Measurements from ENCODE around the gene VPS33B. TPM values are rescaled to one million over a fixed set of nuclear protein-coding genes. Genes with fewer than 3 reads are reported as not detected.

VPS33B gene
- total and polyA plus RNA-seq, 3 donors from 2014 or later, result 12.6 to 20.6 (median 16.9) TPM

DNA sequence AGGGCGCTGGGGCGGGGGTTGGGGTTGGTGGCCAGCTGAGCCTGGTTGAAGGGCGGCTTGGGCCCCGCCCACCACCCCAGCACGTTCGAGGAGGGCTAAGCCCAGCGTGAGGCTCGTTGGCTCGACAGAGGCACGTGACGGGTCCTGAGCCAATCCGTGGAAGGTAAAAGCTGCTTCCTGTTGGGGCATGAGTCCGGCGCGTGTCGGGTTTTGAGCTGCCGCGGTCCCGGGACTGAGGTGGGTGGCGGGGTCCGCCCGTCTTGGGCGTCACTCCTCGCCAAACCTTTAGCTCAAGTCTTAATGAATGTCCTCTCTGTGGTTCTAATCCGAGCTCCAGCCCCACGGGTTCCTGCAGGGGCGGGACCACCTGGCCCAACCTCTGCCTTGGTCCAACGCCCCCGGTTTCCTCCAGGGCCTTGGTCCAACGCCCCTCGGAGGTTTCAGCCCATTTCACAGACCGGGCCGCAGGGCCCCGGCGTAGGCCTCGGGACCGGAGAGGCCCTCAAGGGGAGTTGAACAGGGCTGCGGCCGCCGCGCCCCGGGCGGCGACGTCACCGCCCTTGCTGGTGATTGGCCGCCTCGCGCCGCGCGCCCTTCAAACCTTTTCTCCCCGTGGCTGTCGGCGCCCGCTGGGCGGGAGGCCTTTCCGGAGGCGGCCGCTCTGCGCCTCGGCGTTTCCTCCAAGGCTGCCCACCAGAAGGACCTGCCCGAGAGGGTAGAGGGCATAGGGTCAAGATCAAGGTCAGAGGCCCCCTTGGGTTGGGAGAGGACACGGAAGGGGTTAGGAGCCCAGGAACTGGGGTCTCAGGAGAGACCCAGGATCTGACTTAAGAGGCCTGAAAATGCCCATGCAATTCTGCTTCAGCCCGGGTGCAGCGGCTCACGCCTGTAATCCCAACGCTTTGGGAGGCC, 67.4 kb downstream of the VPS33B start, which contains the start of gene RCCD1:
Gene RCCD1, plus strand, starts transcription at position 173 of the 912 bp plus-strand sequence. CDS start 1,851 bp downstream, outside the sequence.
- Histone ChIP-seq H3K27me3 (no peaks in the 10 kb centered on the region), H3K4me1 (peaks cover 19% of the 10 kb centered on the region), H3K27ac (peak within 1 kb of the TSS; percentile 57), H3K36me3 (ENCODE audit: low read depth, missing control alignments) (no peaks in the 10 kb centered on the region), H3K9me3 (no peaks in the 10 kb centered on the region), H3K4me3 (peak within 1 kb of the TSS; percentile 55 to 76)
- intact Hi-C loops (cut with DNase I; ENCODE audit: low total_unique reads), result no loop called here
- TF ChIP-seq POLR2A (IDR thresholded peaks at IDR 0.05), result no peak
- no peak for TF ChIP-seq CTCF (IDR thresholded peaks at IDR 0.05)
- peak; percentile 97 for DNase-seq
- WGBS, 2 donors, result 2 to 3% methylated on average over 40 to 62 of the region's 69 CpGs

- peak overlapping the region in 1 of 2 donors; percentile 57 for H3K27ac ChIP-seq
- no peaks in the 10 kb centered on the region for H3K9me3 ChIP-seq
- DNase-seq, result no peak
- TF ChIP-seq CTCF (IDR thresholded peaks at IDR 0.05) (no peak), POLR2A (IDR thresholded peaks at IDR 0.05) (no peak)
- no peaks in the 10 kb centered on the region for H3K36me3 ChIP-seq (ENCODE audit: low read depth, missing control alignments)
- peaks cover 19% of the 10 kb centered on the region for H3K4me1 ChIP-seq
- intact Hi-C loops (cut with DNase I; ENCODE audit: low total_unique reads), result no loop called here
- 55 to 57% methylated on average over 16 of the region's 16 CpGs for WGBS, 2 donors
- H3K27me3 ChIP-seq, result no peaks in the 10 kb centered on the region
- peak overlapping the region; percentile 55 to 76 for H3K4me3 ChIP-seq
Observed at GRCh38 chr15:90953947-90954711, 68.3 kb downstream of the VPS33B start.

DNA sequence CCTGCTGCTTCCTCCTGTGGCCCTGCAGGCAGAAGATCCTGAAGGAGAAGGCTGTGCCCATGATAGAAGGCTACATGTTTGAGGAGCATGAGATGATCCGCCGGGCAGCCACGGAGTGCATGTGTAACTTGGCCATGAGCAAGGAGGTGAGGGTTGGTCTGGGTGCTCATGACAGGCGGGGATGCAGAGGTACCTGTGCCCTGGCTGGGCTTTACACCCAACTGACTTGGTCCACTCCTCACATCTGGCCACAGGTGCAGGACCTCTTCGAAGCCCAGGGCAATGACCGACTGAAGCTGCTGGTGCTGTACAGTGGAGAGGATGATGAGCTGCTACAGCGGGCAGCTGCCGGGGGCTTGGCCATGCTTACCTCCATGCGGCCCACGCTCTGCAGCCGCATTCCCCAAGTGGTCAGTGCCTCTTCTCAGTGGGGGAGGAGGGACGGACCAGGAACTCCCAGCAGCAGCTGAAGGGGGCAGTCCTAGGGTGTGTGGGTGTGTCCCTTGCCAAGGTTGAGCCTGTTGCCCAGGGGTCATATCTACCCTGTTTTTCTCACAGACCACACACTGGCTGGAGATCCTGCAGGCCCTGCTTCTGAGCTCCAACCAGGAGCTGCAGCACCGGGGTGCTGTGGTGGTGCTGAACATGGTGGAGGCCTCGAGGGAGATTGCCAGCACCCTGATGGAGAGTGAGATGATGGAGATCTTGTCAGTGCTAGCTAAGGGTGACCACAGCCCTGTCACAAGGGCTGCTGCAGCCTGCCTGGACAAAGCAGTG, 69.3 kb downstream of the VPS33B start:
- Histone ChIP-seq H3K4me3 (no peak overlapping the region), H3K27me3 (no peaks in the 10 kb centered on the region), H3K36me3 (ENCODE audit: low read depth, missing control alignments) (no peaks in the 10 kb centered on the region), H3K27ac (no peak overlapping the region), H3K9me3 (no peaks in the 10 kb centered on the region), H3K4me1 (peaks cover 19% of the 10 kb centered on the region)
- intact Hi-C loops (cut with DNase I; ENCODE audit: low total_unique reads), result no loop called here
- DNase-seq, result no peak
- WGBS, 2 donors, result 90 to 94% methylated on average over 12 to 14 of the region's 14 CpGs
- TF ChIP-seq POLR2A (IDR thresholded peaks at IDR 0.05) (no peak), CTCF (IDR thresholded peaks at IDR 0.05) (no peak)

- Histone ChIP-seq H3K27me3 (no peaks in the 10 kb centered on the region), H3K4me3 (no peak overlapping the region), H3K9me3 (no peaks in the 10 kb centered on the region), H3K36me3 (ENCODE audit: low read depth, missing control alignments) (no peaks in the 10 kb centered on the region), H3K4me1 (peaks cover 5% of the 10 kb centered on the region), H3K27ac (no peak overlapping the region)
- no peak for TF ChIP-seq CTCF (IDR thresholded peaks at IDR 0.05)
- no peak for TF ChIP-seq POLR2A (IDR thresholded peaks at IDR 0.05)
- intact Hi-C loops (cut with DNase I; ENCODE audit: low total_unique reads), result no loop called here
- 92 to 99% methylated on average over 6 of the region's 6 CpGs for WGBS, 2 donors
- DNase-seq, result no peak
Observed at GRCh38 chr15:90950676-90951075, 71.7 kb downstream of the VPS33B start.

Measured in testis (tissue), 3 donors.